GM12864 (cell line): ENCODE results near the gene PRKACA.
"Not testable (repeated sequence)": the region's sequence is repeated elsewhere in the genome, so short reads cannot be mapped to it uniquely, and the experiment has no call there.

Experiments
- DNase-seq: peaks from one replicate; pipeline ENCODE4 v3.0.0-alpha.2; 2011; ENCODE audit warnings: low read depth
- H3K4me3 ChIP-seq: 2 replicates; pipeline ENCODE4 v1.5.1; 2011; ENCODE audit warnings: mild to moderate bottlenecking, low read depth, low read length, control low read depth
- CTCF ChIP-seq: IDR thresholded peaks from 2 replicates; pipeline ENCODE4 v1.5.1; 2011; ENCODE audit warnings: low read depth, mild to moderate bottlenecking, moderate library complexity, low read length, control low read depth, inconsistent platforms; ENCODE audit errors: missing control alignments

The PRKACA gene

GRCh38 chr19:14048443-14049153, 69.0 kb downstream of the PRKACA start:
- no peak overlapping the region for H3K4me3 ChIP-seq
- peak; percentile 99 for TF ChIP-seq CTCF
- DNase-seq, result no peak

GRCh38 chr19:14047866-14048265, 69.7 kb downstream of the PRKACA start:
- DNase-seq, H3K4me3 ChIP-seq: not testable (repeated sequence)

- not testable (repeated sequence) for H3K4me3 ChIP-seq, DNase-seq
- peak; percentile 72 for TF ChIP-seq CTCF
Observed at GRCh38 chr19:14042659-14043608, 74.6 kb downstream of the PRKACA start.
